ENCODE data around the gene LINS1. TPM values are rescaled to one million over a fixed set of nuclear protein-coding genes. Genes with fewer than 3 reads are reported as not detected.

Gene LINS1
- total and polyA plus RNA-seq, 5 donors: 5.0 to 13.6 (median 11.7) TPM

Other genes starting within 250 kb of the LINS1 start
- gene CERS3, start 73.2 kb downstream of the LINS1 start, total RNA-seq: under 1 TPM in 3 of 4 donors, not detected in 1; 0.17 to 0.48 (median 0.29) TPM
- gene CERS3, start 73.2 kb downstream of the LINS1 start, polyA plus RNA-seq: 0.02 TPM
- 1 to 10 TPM; 6.3 to 9.3 (median 7.6) TPM for gene ASB7, start 405 bp upstream of the LINS1 start, total RNA-seq
- 3.1 TPM for gene ASB7, start 405 bp upstream of the LINS1 start, polyA plus RNA-seq

All from right cardiac atrium (tissue), 5 donors.